Upper lobe of right lung (tissue), 1 donor: Measurements from ENCODE around the gene GALNT2. TPM values are rescaled to one million over a fixed set of nuclear protein-coding genes. Genes with fewer than 3 reads are reported as not detected.

Source experiments
- ATAC-seq: fragments of 200-7000 bp; cut with Tn5 transposase; one replicate; pipeline ENCODE4 v1.9.1; 2020; ENCODE audit warnings: mild to moderate bottlenecking, moderate library complexity
- DNase-seq: peaks from one replicate; pipeline ENCODE4 v3.0.0-alpha.2; 2020
- H3K27ac ChIP-seq: fragments of 200-600 bp; one replicate; pipeline ENCODE4 v1.8.0; 2022
- H3K27me3 ChIP-seq: fragments of 200-600 bp; one replicate; pipeline ENCODE4 v1.8.0; 2022; ENCODE audit warnings: mild to moderate bottlenecking
- H3K36me3 ChIP-seq: fragments of 200-600 bp; one replicate; pipeline ENCODE4 v1.8.0; 2022
- H3K4me1 ChIP-seq: fragments of 200-600 bp; one replicate; pipeline ENCODE4 v1.8.0; 2022
- H3K4me3 ChIP-seq: fragments of 200-600 bp; one replicate; pipeline ENCODE4 v1.8.0; 2022; ENCODE audit warnings: mild to moderate bottlenecking
- H3K9me3 ChIP-seq: fragments of 200-600 bp; one replicate; pipeline ENCODE4 v1.8.0; 2022
- CTCF ChIP-seq: fragments of 200-600 bp; IDR thresholded peaks from one replicate; pipeline ENCODE4 v1.8.0; 2022; ENCODE audit warnings: antibody characterized with exemption
- intact Hi-C: fragments of 100-400 bp; cut with DNase I; formaldehyde crosslinking; loops from one replicate; pipeline ENCODE4 v1.11.0; 2022
- total RNA-seq: library from RNA; stranded (reverse); fragmentation: NEBNext Ultra II Directional; extraction: Animal tissue kit (Norgen Biotek cat#: 25700); gene quantifications from one replicate; pipeline ENCODE4 v1.2.1, GENCODE V29; 2021
- donor health status: DM: no; HTN: yes; CAD: no; lungs with severe emphysema.

GALNT2 gene
- total RNA-seq, 1 donor from 2014 or later = 55.1 TPM

- H3K36me3 ChIP-seq = peaks cover 80% of the 10 kb centered on the region
- no peak for TF ChIP-seq CTCF
- intact Hi-C loops = no loop called here
- DNase-seq (no peak), ATAC-seq (no peak)
- no peaks in the 10 kb centered on the region for H3K4me1 ChIP-seq
- H3K27ac ChIP-seq = no peak overlapping the region
- H3K27me3 ChIP-seq = no peaks in the 10 kb centered on the region
- no peak overlapping the region for H3K4me3 ChIP-seq
- H3K9me3 ChIP-seq = no peaks in the 10 kb centered on the region
These were observed 181.2 kb downstream of the GALNT2 start for GRCh38 chr1:230248016-230248888.

- intact Hi-C loops = no loop called here
- H3K36me3 ChIP-seq = peaks cover 82% of the 10 kb centered on the region
- DNase-seq = no peak
- no peaks in the 10 kb centered on the region for H3K4me1 ChIP-seq
- ATAC-seq = no peak
- no peak overlapping the region for H3K27ac ChIP-seq
- no peak overlapping the region for H3K4me3 ChIP-seq
- H3K27me3 ChIP-seq = no peaks in the 10 kb centered on the region
- no peak for TF ChIP-seq CTCF
- no peaks in the 10 kb centered on the region for H3K9me3 ChIP-seq
These were observed 181.8 kb downstream of the GALNT2 start for GRCh38 chr1:230248889-230249270.

- no peak for TF ChIP-seq CTCF
- H3K9me3 ChIP-seq = no peaks in the 10 kb centered on the region
- intact Hi-C loops = no loop called here
- no peak for ATAC-seq
- H3K27ac ChIP-seq = no peak overlapping the region
- H3K27me3 ChIP-seq = no peaks in the 10 kb centered on the region
- H3K36me3 ChIP-seq = peaks cover 79% of the 10 kb centered on the region
- no peaks in the 10 kb centered on the region for H3K4me1 ChIP-seq
- DNase-seq = no peak
- no peak overlapping the region for H3K4me3 ChIP-seq
These were observed 182.8 kb downstream of the GALNT2 start for GRCh38 chr1:230249695-230250480.

- ATAC-seq = no peak
- no peak for TF ChIP-seq CTCF
- intact Hi-C loops = no loop called here
- Histone ChIP-seq H3K4me1 (no peaks in the 10 kb centered on the region), H3K27me3 (no peaks in the 10 kb centered on the region), H3K9me3 (no peaks in the 10 kb centered on the region), H3K27ac (no peak overlapping the region), H3K4me3 (no peak overlapping the region), H3K36me3 (peaks cover 81% of the 10 kb centered on the region)
- DNase-seq = no peak
These were observed 183.6 kb downstream of the GALNT2 start for GRCh38 chr1:230250666-230251065.

GRCh38 chr1:230251644-230252191 is 184.7 kb downstream of the GALNT2 start:
- DNase-seq (no peak), ATAC-seq (no peak)
- H3K36me3 ChIP-seq = peaks cover 78% of the 10 kb centered on the region
- no peaks in the 10 kb centered on the region for H3K27me3 ChIP-seq
- H3K4me3 ChIP-seq = no peak overlapping the region
- no peak for TF ChIP-seq CTCF
- no peaks in the 10 kb centered on the region for H3K9me3 ChIP-seq
- H3K27ac ChIP-seq = no peak overlapping the region
- H3K4me1 ChIP-seq = no peaks in the 10 kb centered on the region
- intact Hi-C loops = no loop called here
